ENCODE results near the gene CD2AP. TPM values are rescaled to one million over a fixed set of nuclear protein-coding genes. Genes with fewer than 3 reads are reported as not detected.

CD2AP gene
- total and polyA plus RNA-seq, 2 donors (not counting 1 experiment from before 2014, with no cell fraction given), result 4.7 to 43.3 TPM

DNA sequence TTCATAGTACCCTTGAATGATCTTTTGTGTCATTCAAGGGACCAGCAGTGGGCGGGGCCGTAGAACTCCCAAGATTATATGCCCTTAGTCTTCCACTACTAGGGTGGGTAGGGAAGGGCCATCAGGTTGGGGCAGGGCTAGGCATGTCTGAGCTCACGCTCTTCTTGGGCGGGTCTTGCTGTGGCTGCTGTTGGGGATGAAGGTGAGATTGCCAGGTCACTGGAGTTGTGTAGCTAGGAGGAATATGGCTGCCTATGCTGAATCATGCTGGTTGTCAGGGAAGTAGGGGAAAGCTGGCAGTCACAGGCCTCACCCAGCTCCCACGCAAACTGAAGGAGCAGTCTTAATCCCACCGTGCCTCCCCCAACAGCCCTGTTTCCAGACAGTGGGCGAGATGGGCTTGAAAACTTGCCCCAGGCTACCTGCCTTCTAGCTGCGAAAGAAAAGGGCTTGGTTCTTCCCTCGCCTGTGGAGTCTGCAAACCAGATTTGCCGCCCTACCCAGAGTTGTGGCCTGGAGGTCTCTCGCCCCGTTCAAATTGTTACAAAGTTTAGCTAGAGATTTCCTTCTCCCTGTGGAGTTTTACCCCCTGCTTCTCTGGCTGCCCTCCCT lies 144.4 kb downstream of the CD2AP start:
- no peaks in the 10 kb centered on the region for H3K9me3 Mint-ChIP-seq (ENCODE audit: insufficient read depth)
- Histone ChIP-seq H3K36me3 (replicated peaks in 1 of 2; ENCODE audit: control extremely low read depth in 1 of 2, control insufficient read depth in 1 of 2, extremely low read depth in 1 of 2, insufficient read depth in 2 of 2, low read length in 1 of 2) (peaks cover 6 to 23% of the 10 kb centered on the region in 2 experiments), H3K79me2 (ENCODE audit: control insufficient read depth, insufficient read depth, low read length) (no peaks in the 10 kb centered on the region), H3K4me3 (ENCODE audit: control extremely low read depth in 1 of 5, extremely low read depth in 1 of 5, insufficient read depth in 1 of 5, low read depth in 2 of 5, low read length in 4 of 5) (no peak overlapping the region), H4K20me1 (ENCODE audit: control insufficient read depth, insufficient read depth, low read length, poor library complexity, severe bottlenecking) (no peaks in the 10 kb centered on the region), H3K4me1 (ENCODE audit: control insufficient read depth in 2 of 2, insufficient read depth in 2 of 2, low read length in 2 of 2) (no peaks in the 10 kb centered on the region), H3K27ac (ENCODE audit: low read length in 2 of 2) (no peak overlapping the region), H3K4me2 (replicated peaks; ENCODE audit: low read depth, low read length, poor library complexity, severe bottlenecking) (no peak overlapping the region), H3K9me3 (ENCODE audit: control extremely low read depth in 1 of 3, control insufficient read depth in 2 of 3, insufficient read depth in 1 of 3, low read length in 2 of 3) (no peaks in the 10 kb centered on the region), H3K9ac (ENCODE audit: low read length) (no peak overlapping the region), H3K27me3 (replicated peaks in 1 of 4; ENCODE audit: control extremely low read depth in 1 of 4, control insufficient read depth in 3 of 4, insufficient read depth in 4 of 4, low read length in 3 of 4) (no peaks in the 10 kb centered on the region), H2AFZ (ENCODE audit: insufficient read depth, low read depth, low read length, poor library complexity, severe bottlenecking) (no peak overlapping the region)
- no peak for DNase-seq
- no peak for TF ChIP-seq EZH2 (IDR thresholded peaks at IDR 0.05; ENCODE audit: borderline replicate concordance, insufficient read depth, low read depth, low read length, poor library complexity, severe bottlenecking)
- TF ChIP-seq, protein P1, sequence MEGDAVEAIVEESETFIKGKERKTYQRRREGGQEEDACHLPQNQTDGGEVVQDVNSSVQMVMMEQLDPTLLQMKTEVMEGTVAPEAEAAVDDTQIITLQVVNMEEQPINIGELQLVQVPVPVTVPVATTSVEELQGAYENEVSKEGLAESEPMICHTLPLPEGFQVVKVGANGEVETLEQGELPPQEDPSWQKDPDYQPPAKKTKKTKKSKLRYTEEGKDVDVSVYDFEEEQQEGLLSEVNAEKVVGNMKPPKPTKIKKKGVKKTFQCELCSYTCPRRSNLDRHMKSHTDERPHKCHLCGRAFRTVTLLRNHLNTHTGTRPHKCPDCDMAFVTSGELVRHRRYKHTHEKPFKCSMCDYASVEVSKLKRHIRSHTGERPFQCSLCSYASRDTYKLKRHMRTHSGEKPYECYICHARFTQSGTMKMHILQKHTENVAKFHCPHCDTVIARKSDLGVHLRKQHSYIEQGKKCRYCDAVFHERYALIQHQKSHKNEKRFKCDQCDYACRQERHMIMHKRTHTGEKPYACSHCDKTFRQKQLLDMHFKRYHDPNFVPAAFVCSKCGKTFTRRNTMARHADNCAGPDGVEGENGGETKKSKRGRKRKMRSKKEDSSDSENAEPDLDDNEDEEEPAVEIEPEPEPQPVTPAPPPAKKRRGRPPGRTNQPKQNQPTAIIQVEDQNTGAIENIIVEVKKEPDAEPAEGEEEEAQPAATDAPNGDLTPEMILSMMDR (IDR thresholded peaks at IDR 0.05), result no peak
- POLR2A ChIA-PET, result no interaction called here
- H3K4me1 Mint-ChIP-seq, result no peaks in the 10 kb centered on the region
- H3K27ac Mint-ChIP-seq, result no peak overlapping the region
- CTCF ChIA-PET, result no interaction called here
- WGBS (ENCODE audit: insufficient coverage), result 94% methylated on average over 11 of the region's 12 CpGs
- no peaks in the 10 kb centered on the region for H3K27me3 Mint-ChIP-seq
- H3K4me3 Mint-ChIP-seq, result no peak overlapping the region
- ATAC-seq (ENCODE audit: low read depth), result no peak
- intact Hi-C loops (cut with micrococcal nuclease), result no loop called here

DNA sequence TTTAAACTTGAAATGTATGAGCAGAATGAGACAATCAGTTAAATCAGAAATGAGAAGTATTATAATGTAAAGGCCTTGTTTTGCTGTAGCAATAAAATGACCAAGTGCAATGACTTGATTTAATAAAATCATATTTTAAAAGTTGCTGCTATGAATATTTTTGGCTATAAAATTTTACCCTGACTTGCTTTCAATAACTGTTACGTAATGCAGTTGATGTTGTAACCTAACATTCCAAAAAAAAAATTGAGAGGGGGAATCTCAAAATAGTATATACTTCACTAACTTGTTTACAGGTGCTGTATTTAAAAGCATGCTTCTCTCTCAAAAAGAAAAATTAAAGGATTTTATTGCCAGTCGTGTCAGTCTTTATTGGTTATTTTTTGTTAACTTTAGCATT lies 149.2 kb downstream of the CD2AP start:
- no peak for ATAC-seq (ENCODE audit: low read depth)
- Histone ChIP-seq H3K36me3 (replicated peaks in 1 of 2; ENCODE audit: control extremely low read depth in 1 of 2, control insufficient read depth in 1 of 2, extremely low read depth in 1 of 2, insufficient read depth in 2 of 2, low read length in 1 of 2) (peaks cover 2 to 5% of the 10 kb centered on the region in 2 experiments), H4K20me1 (ENCODE audit: control insufficient read depth, insufficient read depth, low read length, poor library complexity, severe bottlenecking) (no peaks in the 10 kb centered on the region), H3K4me2 (replicated peaks; ENCODE audit: low read depth, low read length, poor library complexity, severe bottlenecking) (no peak overlapping the region), H3K4me3 (ENCODE audit: control extremely low read depth in 1 of 5, extremely low read depth in 1 of 5, insufficient read depth in 1 of 5, low read depth in 2 of 5, low read length in 4 of 5) (no peak overlapping the region), H3K27me3 (replicated peaks in 1 of 4; ENCODE audit: control extremely low read depth in 1 of 4, control insufficient read depth in 3 of 4, insufficient read depth in 4 of 4, low read length in 3 of 4) (no peaks in the 10 kb centered on the region), H3K9me3 (ENCODE audit: control extremely low read depth in 1 of 3, control insufficient read depth in 2 of 3, insufficient read depth in 1 of 3, low read length in 2 of 3) (no peaks in the 10 kb centered on the region), H3K27ac (ENCODE audit: low read length in 2 of 2) (no peak overlapping the region), H3K79me2 (ENCODE audit: control insufficient read depth, insufficient read depth, low read length) (no peaks in the 10 kb centered on the region), H3K4me1 (ENCODE audit: control insufficient read depth in 2 of 2, insufficient read depth in 2 of 2, low read length in 2 of 2) (no peaks in the 10 kb centered on the region), H3K9ac (ENCODE audit: low read length) (no peak overlapping the region), H2AFZ (ENCODE audit: insufficient read depth, low read depth, low read length, poor library complexity, severe bottlenecking) (no peak overlapping the region)
- no peak for DNase-seq
- intact Hi-C loops (cut with micrococcal nuclease), result no loop called here
- Mint-ChIP-seq H3K9me3 (ENCODE audit: insufficient read depth) (no peaks in the 10 kb centered on the region), H3K27me3 (no peaks in the 10 kb centered on the region), H3K4me1 (no peaks in the 10 kb centered on the region), H3K4me3 (no peak overlapping the region), H3K27ac (no peak overlapping the region)
- ChIA-PET POLR2A (no interaction called here), CTCF (no interaction called here)
- WGBS (ENCODE audit: insufficient coverage), result no CpG with 5 or more reads among the region's 2 CpGs
- TF ChIP-seq, protein P1 (IDR thresholded peaks at IDR 0.05), result no peak
- no peak for TF ChIP-seq EZH2 (IDR thresholded peaks at IDR 0.05; ENCODE audit: borderline replicate concordance, insufficient read depth, low read depth, low read length, poor library complexity, severe bottlenecking)

All from B cell (primary cell).